Activated T-helper 2 cell treated with anti-CD3 and anti-CD28 coated beads, Interferon-gamma antibody, Interleukin-2, Interleukin-4, amounts not matched to agents 10 μg/mL and 5 μg/mL and 100 μg/mL, durations not matched to agents 14 hours and 24 hours and 36 hours (primary cell): ENCODE data around the gene SPNS2. TPM values are rescaled to one million over a fixed set of nuclear protein-coding genes. Genes with fewer than 3 reads are reported as not detected.

Source experiments
- DNase-seq: peaks from one replicate; pipeline ENCODE4 v3.0.0; 2021; ENCODE audit warnings: low spot score
- H3K27ac Mint-ChIP-seq: one replicate; pipeline ENCODE4 v1.8.0; 2021; ENCODE audit warnings: mixed read lengths
- H3K27me3 Mint-ChIP-seq: one replicate; pipeline ENCODE4 v1.8.0; 2021; ENCODE audit warnings: low read depth, mixed read lengths
- H3K36me3 Mint-ChIP-seq: one replicate; pipeline ENCODE4 v1.8.0; 2021; ENCODE audit warnings: low read depth, mixed read lengths
- H3K4me1 Mint-ChIP-seq: one replicate; pipeline ENCODE4 v1.8.0; 2021; ENCODE audit warnings: low read depth, mixed read lengths
- H3K4me3 Mint-ChIP-seq: one replicate; pipeline ENCODE4 v1.8.0; 2021; ENCODE audit warnings: low read depth, mild to moderate bottlenecking, moderate library complexity, mixed read lengths
- H3K9me3 Mint-ChIP-seq: one replicate; pipeline ENCODE4 v1.8.0; 2021; ENCODE audit warnings: mixed read lengths
- intact Hi-C: fragments of 100-400 bp; cut with micrococcal nuclease; formaldehyde crosslinking; loops from one replicate; pipeline ENCODE4 v1.15.1; 2023
- total RNA-seq: library from RNA; stranded (reverse); gene quantifications from 2 replicates; pipeline ENCODE4 v1.2.3, GENCODE V29; 2022

Gene SPNS2
- total RNA-seq, 1 donor from 2014 or later, result 0.16 TPM

DNA sequence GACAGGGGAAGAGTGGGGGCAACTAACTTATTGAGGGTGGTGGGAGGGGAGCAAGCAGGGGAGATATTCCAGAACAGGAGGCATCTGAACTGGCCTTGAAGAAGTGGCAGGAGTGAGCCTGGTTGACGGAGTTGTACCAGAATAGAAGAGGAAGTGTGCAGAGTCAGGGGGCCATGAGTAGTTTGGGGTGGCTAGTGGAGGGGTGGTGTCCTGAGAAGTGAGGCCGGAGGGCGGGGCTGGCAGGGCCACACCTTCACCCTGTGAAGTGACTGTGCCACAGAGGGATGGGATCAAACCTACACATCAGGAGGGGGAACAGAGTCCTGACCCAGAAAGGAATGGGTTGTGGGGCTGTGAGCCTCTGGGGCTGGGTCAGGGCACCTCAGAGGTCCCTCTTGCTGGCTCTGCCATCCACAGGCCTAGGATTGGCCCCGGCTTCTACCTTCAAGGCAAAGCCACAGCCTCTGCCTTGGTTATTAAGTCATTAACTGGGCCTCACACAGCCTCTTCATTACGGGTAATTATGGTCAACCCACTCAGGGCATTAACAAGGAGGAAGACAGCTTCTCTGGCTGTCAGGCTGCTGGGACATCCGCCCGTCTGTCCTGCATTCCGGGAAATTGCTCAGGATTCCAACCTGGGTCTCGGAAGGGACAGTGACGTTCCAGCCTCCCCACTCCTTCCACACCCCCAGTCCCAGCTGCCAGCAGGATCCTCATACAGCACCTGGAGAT is 12.7 kb downstream of the SPNS2 start:
- intact Hi-C loops, result no loop called here
- Mint-ChIP-seq H3K9me3 (no peaks in the 10 kb centered on the region), H3K27ac (no peak overlapping the region), H3K27me3 (no peaks in the 10 kb centered on the region), H3K4me1 (peaks cover 12% of the 10 kb centered on the region), H3K36me3 (no peaks in the 10 kb centered on the region), H3K4me3 (no peak overlapping the region)
- no peak for DNase-seq

- no peak overlapping the region for H3K4me3 Mint-ChIP-seq
- peaks cover 12% of the 10 kb centered on the region for H3K4me1 Mint-ChIP-seq
- no peaks in the 10 kb centered on the region for H3K27me3 Mint-ChIP-seq
- intact Hi-C loops, result no loop called here
- DNase-seq, result no peak
- H3K27ac Mint-ChIP-seq, result no peak overlapping the region
- no peaks in the 10 kb centered on the region for H3K36me3 Mint-ChIP-seq
- no peaks in the 10 kb centered on the region for H3K9me3 Mint-ChIP-seq
Measured at GRCh38 chr17:4512156-4513112, 13.8 kb downstream of the SPNS2 start.

DNA sequence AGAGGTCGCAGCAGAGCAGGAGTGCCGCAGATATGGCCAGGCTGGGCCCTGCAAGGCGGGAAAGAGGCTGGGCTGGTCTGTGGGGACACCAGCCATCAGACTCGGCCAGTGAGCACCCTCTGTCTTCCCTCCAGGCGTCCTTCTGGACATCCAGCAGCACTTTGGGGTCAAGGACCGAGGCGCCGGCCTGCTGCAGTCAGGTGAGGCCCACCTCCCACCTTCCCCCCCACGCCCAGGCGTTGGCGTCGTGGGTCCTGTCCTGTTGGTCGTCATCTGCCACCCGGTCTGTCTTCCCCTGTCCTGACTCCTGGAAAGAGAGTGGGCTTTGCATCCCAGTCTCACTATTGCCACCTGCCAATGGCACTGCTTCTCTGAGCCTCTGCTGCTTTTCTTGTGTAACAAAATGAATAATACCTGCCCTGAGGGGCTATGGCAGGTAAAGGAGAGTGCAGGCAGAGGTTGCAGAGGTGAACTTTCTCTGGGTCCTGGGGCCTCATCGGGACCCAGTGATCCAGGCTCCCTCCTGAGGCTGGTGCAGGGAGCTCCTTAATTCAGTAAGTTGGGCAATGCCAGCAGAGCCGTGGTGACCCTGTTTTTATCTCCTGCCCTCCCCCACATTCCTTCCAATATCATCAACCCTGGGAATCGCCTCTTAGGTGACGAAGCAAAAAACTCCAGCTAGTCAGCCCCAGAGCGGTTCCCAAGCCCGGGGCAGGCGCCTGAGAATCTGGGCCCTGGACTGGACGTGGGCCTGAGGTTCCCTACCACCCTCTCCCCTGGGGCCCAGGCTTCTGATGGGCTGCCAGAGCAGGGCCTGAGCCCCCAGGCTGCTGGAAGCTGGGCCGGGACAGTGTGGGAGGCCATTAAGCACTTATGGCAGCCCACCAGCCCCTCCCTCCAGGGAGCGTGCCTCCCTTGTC is 14.7 kb downstream of the SPNS2 start:
- H3K27me3 Mint-ChIP-seq, result no peaks in the 10 kb centered on the region
- intact Hi-C loops, result no loop called here

GRCh38 chr17:4514206-4514605 is 15.5 kb downstream of the SPNS2 start:
- H3K36me3 Mint-ChIP-seq, result no peaks in the 10 kb centered on the region
- H3K27ac Mint-ChIP-seq, result no peak overlapping the region
- H3K9me3 Mint-ChIP-seq, result no peaks in the 10 kb centered on the region
- DNase-seq, result no peak
- intact Hi-C loops, result no loop called here
- no peaks in the 10 kb centered on the region for H3K27me3 Mint-ChIP-seq
- H3K4me1 Mint-ChIP-seq, result peaks cover 6% of the 10 kb centered on the region
- no peak overlapping the region for H3K4me3 Mint-ChIP-seq

More for the DNA sequence above, 14.7 kb downstream of the SPNS2 start:
- DNase-seq, result no peak
- no peaks in the 10 kb centered on the region for H3K36me3 Mint-ChIP-seq
- no peak overlapping the region for H3K27ac Mint-ChIP-seq
- peaks cover 12% of the 10 kb centered on the region for H3K4me1 Mint-ChIP-seq
- no peak overlapping the region for H3K4me3 Mint-ChIP-seq
- no peaks in the 10 kb centered on the region for H3K9me3 Mint-ChIP-seq

GRCh38 chr17:4514779-4515178 is 16.1 kb downstream of the SPNS2 start:
- intact Hi-C loops, result no loop called here
- no peak overlapping the region for H3K27ac Mint-ChIP-seq
- H3K4me1 Mint-ChIP-seq, result peaks cover under 1% of the 10 kb centered on the region
- no peaks in the 10 kb centered on the region for H3K36me3 Mint-ChIP-seq
- H3K27me3 Mint-ChIP-seq, result no peaks in the 10 kb centered on the region
- H3K9me3 Mint-ChIP-seq, result no peaks in the 10 kb centered on the region
- no peak overlapping the region for H3K4me3 Mint-ChIP-seq
- DNase-seq, result no peak

DNA sequence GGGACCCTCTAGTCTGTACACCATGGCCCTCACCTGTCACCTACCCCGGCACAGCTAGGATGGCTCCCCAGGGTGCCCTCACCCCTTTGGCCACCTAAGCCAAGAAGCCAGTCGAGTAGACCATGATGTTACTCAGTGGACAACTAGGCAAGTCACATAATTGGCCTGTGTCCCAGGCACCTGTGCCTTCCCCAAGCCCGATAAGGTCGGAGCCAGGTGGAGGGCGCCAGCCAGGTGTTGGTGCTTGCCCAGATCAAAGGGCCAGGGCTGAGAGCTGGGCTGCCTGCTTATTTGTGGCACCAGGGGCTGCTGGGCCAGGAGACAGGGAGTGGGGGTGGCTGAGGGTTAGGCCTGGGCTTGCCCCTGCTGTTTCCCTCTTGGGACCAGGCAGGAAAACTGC is 16.8 kb downstream of the SPNS2 start:
- H3K27me3 Mint-ChIP-seq, result no peaks in the 10 kb centered on the region
- no peak for DNase-seq
- H3K9me3 Mint-ChIP-seq, result no peaks in the 10 kb centered on the region
- H3K36me3 Mint-ChIP-seq, result no peaks in the 10 kb centered on the region
- H3K4me1 Mint-ChIP-seq, result no peaks in the 10 kb centered on the region
- H3K4me3 Mint-ChIP-seq, result no peak overlapping the region
- intact Hi-C loops, result no loop called here
- H3K27ac Mint-ChIP-seq, result no peak overlapping the region

GRCh38 chr17:4516735-4517134 is 18.1 kb downstream of the SPNS2 start:
- Mint-ChIP-seq H3K9me3 (no peaks in the 10 kb centered on the region), H3K4me1 (no peaks in the 10 kb centered on the region), H3K36me3 (no peaks in the 10 kb centered on the region), H3K27ac (no peak overlapping the region), H3K4me3 (no peak overlapping the region), H3K27me3 (no peaks in the 10 kb centered on the region)
- intact Hi-C loops, result no loop called here
- DNase-seq, result no peak

DNA sequence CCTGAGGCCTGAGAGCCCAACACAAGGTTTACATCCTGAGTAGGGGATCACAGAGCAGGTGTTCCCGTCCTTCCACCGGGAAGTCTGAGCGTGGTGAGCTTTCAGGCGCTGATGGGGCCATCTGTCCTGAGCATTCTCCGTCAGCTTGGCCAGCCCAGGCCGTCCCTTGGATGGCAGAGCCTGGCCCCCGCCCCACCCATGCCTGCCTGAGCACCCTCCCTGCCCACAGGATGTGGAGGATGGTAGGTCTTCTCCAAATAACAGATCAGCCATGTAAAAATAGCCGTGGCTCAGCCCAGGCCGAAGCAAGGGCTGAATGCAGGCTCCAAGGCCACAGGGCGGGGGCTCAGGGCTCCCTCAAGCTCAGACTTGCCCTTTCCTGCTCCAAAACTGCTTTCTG is 20.2 kb downstream of the SPNS2 start:
- H3K9me3 Mint-ChIP-seq, result no peaks in the 10 kb centered on the region
- H3K4me3 Mint-ChIP-seq, result no peak overlapping the region
- no peaks in the 10 kb centered on the region for H3K36me3 Mint-ChIP-seq
- DNase-seq, result no peak
- H3K27me3 Mint-ChIP-seq, result no peaks in the 10 kb centered on the region
- H3K27ac Mint-ChIP-seq, result no peak overlapping the region
- intact Hi-C loops, result no loop called here
- no peaks in the 10 kb centered on the region for H3K4me1 Mint-ChIP-seq

- H3K27ac Mint-ChIP-seq, result no peak overlapping the region
- DNase-seq, result no peak
- no peaks in the 10 kb centered on the region for H3K27me3 Mint-ChIP-seq
- H3K4me1 Mint-ChIP-seq, result no peaks in the 10 kb centered on the region
- no peaks in the 10 kb centered on the region for H3K36me3 Mint-ChIP-seq
- H3K4me3 Mint-ChIP-seq, result no peak overlapping the region
- intact Hi-C loops, result no loop called here
- H3K9me3 Mint-ChIP-seq, result no peaks in the 10 kb centered on the region
Measured at GRCh38 chr17:4519361-4519788, 20.7 kb downstream of the SPNS2 start.

DNA sequence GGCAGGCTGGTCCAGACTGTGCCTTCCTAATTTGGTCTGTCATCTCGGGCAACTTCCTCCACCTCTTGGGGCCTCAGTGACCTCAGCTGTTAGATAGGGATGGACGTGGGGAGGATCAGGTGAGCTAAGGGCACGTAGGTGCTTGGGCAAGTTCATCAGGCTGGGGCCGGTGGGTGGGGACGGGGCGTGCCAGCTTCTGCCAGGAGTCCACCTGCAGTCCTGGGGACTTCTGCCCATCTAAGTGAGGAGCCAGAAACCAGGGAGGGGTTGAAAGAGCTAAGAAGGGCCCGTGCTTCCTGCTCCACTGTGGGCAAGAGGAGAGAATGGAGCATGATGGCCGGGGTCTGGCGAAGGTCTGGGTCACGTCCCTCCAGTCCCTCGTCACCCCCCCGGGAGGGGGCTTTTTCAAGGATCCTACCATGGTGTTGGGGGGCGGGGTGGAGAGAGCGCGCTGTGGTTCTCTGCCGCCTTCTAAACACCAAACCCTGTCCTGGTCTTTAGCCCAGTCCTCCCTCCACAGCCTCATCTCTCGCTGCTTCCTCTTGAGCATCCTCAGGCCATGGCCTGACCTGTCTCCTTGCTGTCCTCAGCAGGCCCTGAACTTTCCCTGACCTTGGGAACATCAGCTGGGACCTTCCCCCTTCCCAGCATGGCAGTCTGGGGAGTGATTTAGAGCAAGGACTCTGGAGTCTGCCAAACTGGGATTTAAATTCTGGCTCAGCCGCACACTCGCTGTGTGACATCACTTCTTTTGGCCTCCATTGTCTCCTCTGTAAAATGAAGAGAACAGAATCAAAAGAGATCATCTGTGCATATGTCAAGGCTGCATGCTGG is 21.6 kb downstream of the SPNS2 start:
- Mint-ChIP-seq H3K36me3 (no peaks in the 10 kb centered on the region), H3K4me1 (no peaks in the 10 kb centered on the region), H3K4me3 (no peak overlapping the region), H3K27me3 (no peaks in the 10 kb centered on the region), H3K27ac (no peak overlapping the region), H3K9me3 (no peaks in the 10 kb centered on the region)
- DNase-seq, result no peak
- intact Hi-C loops, result no loop called here

- Mint-ChIP-seq H3K27ac (no peak overlapping the region), H3K4me1 (no peaks in the 10 kb centered on the region), H3K36me3 (no peaks in the 10 kb centered on the region)
Measured at GRCh38 chr17:4520894-4521600, 22.4 kb downstream of the SPNS2 start.

More at GRCh38 chr17:4520894-4521600, 22.4 kb downstream of the SPNS2 start:
- no peak for DNase-seq
- Mint-ChIP-seq H3K9me3 (no peaks in the 10 kb centered on the region), H3K27me3 (peaks cover 3% of the 10 kb centered on the region), H3K4me3 (no peak overlapping the region)
- intact Hi-C loops, result no loop called here
